SU-DHL-6 (cell line): ENCODE results near the gene CDC25A.

ENCODE experiments used
- H2AFZ ChIP-seq: fragments of 200-600 bp; sonication (generic); 2 replicates; pipeline ENCODE4 v1.6.1; 2014; ENCODE audit warnings: low read depth, mild to moderate bottlenecking, moderate library complexity, mixed read lengths, antibody characterized with exemption, low read length; ENCODE audit not compliant: severe bottlenecking
- H3F3A ChIP-seq: fragments of 200-600 bp; shearing (Covaris generic); 2 replicates; pipeline ENCODE4 v1.6.0; 2016; ENCODE audit warnings: antibody characterized with exemption, mild to moderate bottlenecking; ENCODE audit not compliant: insufficient read depth
- H3K27ac ChIP-seq: fragments of 200-600 bp; sonication (generic); 2 replicates; pipeline ENCODE4 v1.5.1; 2016; ENCODE audit warnings: low read depth, mild to moderate bottlenecking, low read length, moderate library complexity, mixed read lengths
- H3K27me3 ChIP-seq: fragments of 200-600 bp; sonication (generic), shearing (Covaris generic); 2 replicates; pipeline ENCODE4 v1.6.0; 2014; ENCODE audit warnings: mild to moderate bottlenecking, low read length
- H3K36me3 ChIP-seq: fragments of 200-600 bp; sonication (generic); 2 replicates; pipeline ENCODE4 v1.6.1; 2014; ENCODE audit warnings: mild to moderate bottlenecking, low read length, mixed read lengths
- H3K4me2 ChIP-seq: fragments of 300-600, 200-600 bp; shearing (Covaris generic), sonication (generic); 2 replicates; pipeline ENCODE4 v1.6.0; 2014; ENCODE audit warnings: low read length, low read depth, mild to moderate bottlenecking; ENCODE audit not compliant: poor library complexity, severe bottlenecking
- H3K4me3 ChIP-seq: fragments of 200-600 bp; sonication (generic); 2 replicates; pipeline ENCODE4 v1.5.1; 2014; ENCODE audit warnings: antibody characterized with exemption, low read length, mild to moderate bottlenecking, mixed read lengths; ENCODE audit not compliant: insufficient read depth, poor library complexity, severe bottlenecking
- H3K79me2 ChIP-seq: fragments of 200-600 bp; sonication (generic); 2 replicates; pipeline ENCODE4 v1.6.1; 2014; ENCODE audit warnings: mild to moderate bottlenecking, low read length, moderate library complexity; ENCODE audit not compliant: insufficient read depth
- H3K9ac ChIP-seq: fragments of 200-600 bp; sonication (generic); 2 replicates; pipeline ENCODE4 v1.7.0; 2014; ENCODE audit warnings: mild to moderate bottlenecking, low read length
- H3K9me2 ChIP-seq: fragments of 200-600 bp; sonication (generic); replicated peaks from 2 replicates; pipeline ENCODE4 v1.6.1; 2014; ENCODE audit warnings: low read length; ENCODE audit not compliant: insufficient read depth
- H3K9me3 ChIP-seq: fragments of 200-600 bp; sonication (generic); 2 replicates; pipeline ENCODE4 v1.6.1; 2014; ENCODE audit warnings: low read length, mixed read lengths; ENCODE audit not compliant: insufficient read depth
- H4K20me1 ChIP-seq: fragments of 200-600 bp; sonication (generic); 2 replicates; pipeline ENCODE4 v1.6.1; 2014; ENCODE audit warnings: low read depth, mild to moderate bottlenecking, antibody characterized with exemption, low read length, moderate library complexity, mixed read lengths
- EZH2phosphoT487 ChIP-seq: fragments of 200-600 bp; sonication (generic), shearing (Covaris generic); conservative IDR thresholded peaks from 2 replicates; pipeline ENCODE4 v1.6.1; 2018; ENCODE audit warnings: mild to moderate bottlenecking, antibody characterized with exemption, low read length, moderate library complexity, mixed read lengths
- TF ChIP-seq, protein P1 (sequence below): fragments of 200-600 bp; sonication (generic); IDR thresholded peaks from one replicate; pipeline ENCODE4 v1.5.1; 2017; ENCODE audit warnings: antibody characterized with exemption, mild to moderate bottlenecking, low read length, moderate library complexity; ENCODE audit not compliant: insufficient read depth, poor library complexity, severe bottlenecking

The CDC25A gene

DNA sequence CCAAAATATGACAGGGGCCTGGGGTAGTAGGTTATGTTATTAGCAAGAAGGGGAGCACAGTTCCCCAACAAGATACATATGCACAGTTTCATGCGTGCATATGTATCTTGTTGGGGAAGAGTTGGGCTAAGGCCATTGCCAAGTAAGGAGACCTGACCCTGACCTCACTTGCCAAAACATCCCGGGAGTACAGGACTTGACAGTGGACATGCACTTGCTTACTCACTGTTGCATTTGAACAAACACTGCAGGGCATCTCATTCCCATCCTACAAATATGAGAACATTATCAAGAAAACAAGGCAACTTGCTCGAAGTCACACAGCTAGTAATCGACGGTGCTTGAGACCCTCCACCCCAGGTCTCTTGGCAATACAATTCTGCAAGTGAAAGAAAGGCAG is 30.3 kb upstream of the CDC25A start:
- Histone ChIP-seq H3F3A (peaks cover 12% of the 10 kb centered on the region; the same call in 1 of the 2 replicates), H3K4me3 (no peak overlapping the region), H3K36me3 (no peaks in the 10 kb centered on the region), H2AFZ (no peak overlapping the region), H3K9me2 (no peaks in the 10 kb centered on the region), H3K79me2 (no peaks in the 10 kb centered on the region), H3K9ac (no peak overlapping the region), H3K9me3 (no peaks in the 10 kb centered on the region), H4K20me1 (no peaks in the 10 kb centered on the region), H3K27ac (no peak overlapping the region), H3K27me3 (no peaks in the 10 kb centered on the region), H3K4me2 (no peak overlapping the region)
- TF ChIP-seq, protein P1, sequence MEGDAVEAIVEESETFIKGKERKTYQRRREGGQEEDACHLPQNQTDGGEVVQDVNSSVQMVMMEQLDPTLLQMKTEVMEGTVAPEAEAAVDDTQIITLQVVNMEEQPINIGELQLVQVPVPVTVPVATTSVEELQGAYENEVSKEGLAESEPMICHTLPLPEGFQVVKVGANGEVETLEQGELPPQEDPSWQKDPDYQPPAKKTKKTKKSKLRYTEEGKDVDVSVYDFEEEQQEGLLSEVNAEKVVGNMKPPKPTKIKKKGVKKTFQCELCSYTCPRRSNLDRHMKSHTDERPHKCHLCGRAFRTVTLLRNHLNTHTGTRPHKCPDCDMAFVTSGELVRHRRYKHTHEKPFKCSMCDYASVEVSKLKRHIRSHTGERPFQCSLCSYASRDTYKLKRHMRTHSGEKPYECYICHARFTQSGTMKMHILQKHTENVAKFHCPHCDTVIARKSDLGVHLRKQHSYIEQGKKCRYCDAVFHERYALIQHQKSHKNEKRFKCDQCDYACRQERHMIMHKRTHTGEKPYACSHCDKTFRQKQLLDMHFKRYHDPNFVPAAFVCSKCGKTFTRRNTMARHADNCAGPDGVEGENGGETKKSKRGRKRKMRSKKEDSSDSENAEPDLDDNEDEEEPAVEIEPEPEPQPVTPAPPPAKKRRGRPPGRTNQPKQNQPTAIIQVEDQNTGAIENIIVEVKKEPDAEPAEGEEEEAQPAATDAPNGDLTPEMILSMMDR: no peak
- no peak for TF ChIP-seq EZH2phosphoT487

- H3K79me2 ChIP-seq: no peaks in the 10 kb centered on the region
- H3K4me3 ChIP-seq: no peak overlapping the region
- H3K27me3 ChIP-seq: no peaks in the 10 kb centered on the region
- H3K9ac ChIP-seq: no peak overlapping the region
- H4K20me1 ChIP-seq: no peaks in the 10 kb centered on the region
- no peak for TF ChIP-seq EZH2phosphoT487
- TF ChIP-seq, protein P1: no peak
- H3K9me3 ChIP-seq: no peaks in the 10 kb centered on the region
- no peak overlapping the region for H3K27ac ChIP-seq
- no peak overlapping the region for H2AFZ ChIP-seq
- H3K36me3 ChIP-seq: no peaks in the 10 kb centered on the region
- H3F3A ChIP-seq: peaks cover 3% of the 10 kb centered on the region; the same call in 1 of the 2 replicates
- no peak overlapping the region for H3K4me2 ChIP-seq
- no peaks in the 10 kb centered on the region for H3K9me2 ChIP-seq
These were observed 29.2 kb upstream of the CDC25A start for GRCh38 chr3:48217449-48217848.

GRCh38 chr3:48215876-48216275 is 27.7 kb upstream of the CDC25A start:
- Histone ChIP-seq H4K20me1 (no peaks in the 10 kb centered on the region), H3K9me2 (no peaks in the 10 kb centered on the region), H3K4me3 (no peak overlapping the region), H3K9me3 (no peaks in the 10 kb centered on the region), H3K4me2 (no peak overlapping the region), H2AFZ (no peak overlapping the region), H3K79me2 (no peaks in the 10 kb centered on the region), H3K27ac (no peak overlapping the region), H3K36me3 (no peaks in the 10 kb centered on the region), H3K9ac (no peak overlapping the region), H3F3A (no peaks in the 10 kb centered on the region), H3K27me3 (no peaks in the 10 kb centered on the region)
- TF ChIP-seq, protein P1: no peak
- TF ChIP-seq EZH2phosphoT487: no peak

GRCh38 chr3:48215466-48215865 is 27.2 kb upstream of the CDC25A start:
- Histone ChIP-seq H3K4me3 (no peak overlapping the region), H2AFZ (no peak overlapping the region), H3K4me2 (no peak overlapping the region), H3K27ac (no peak overlapping the region), H3K9ac (no peak overlapping the region), H3K36me3 (no peaks in the 10 kb centered on the region), H3K9me3 (no peaks in the 10 kb centered on the region), H4K20me1 (no peaks in the 10 kb centered on the region), H3F3A (no peaks in the 10 kb centered on the region), H3K9me2 (no peaks in the 10 kb centered on the region), H3K27me3 (no peaks in the 10 kb centered on the region), H3K79me2 (no peaks in the 10 kb centered on the region)
- TF ChIP-seq EZH2phosphoT487: no peak
- TF ChIP-seq, protein P1: no peak
